Measurements from ENCODE around the gene MRPS6.

MRPS6 gene

GRCh38 chr21:34065027-34065426 is 8.4 kb upstream of the MRPS6 start:
- DNase-seq (ENCODE audit: low read depth in 3 of 3, low spot score in 1 of 3) = no peak

- no peak for DNase-seq (ENCODE audit: low read depth in 3 of 3, low spot score in 1 of 3)
These were observed 1.7 kb upstream of the MRPS6 start for GRCh38 chr21:34071683-34072082.

GRCh38 chr21:34072145-34073031 is 990 bp upstream of the MRPS6 start:
- peak in 1 of 3 donors; percentile 12 for DNase-seq (ENCODE audit: low read depth in 3 of 3, low spot score in 1 of 3)

GRCh38 chr21:34073749-34074282 is 438 bp downstream of the MRPS6 start:
- DNase-seq (ENCODE audit: low read depth in 3 of 3, low spot score in 1 of 3) = peak in 2 of 3 donors; percentile 27

- no peak for DNase-seq (ENCODE audit: low read depth in 3 of 3, low spot score in 1 of 3)
These were observed 1.1 kb downstream of the MRPS6 start for GRCh38 chr21:34074283-34075090.

- no peak for DNase-seq (ENCODE audit: low read depth in 3 of 3, low spot score in 1 of 3)
These were observed 1.7 kb downstream of the MRPS6 start for GRCh38 chr21:34075091-34075425.

- DNase-seq (ENCODE audit: low read depth in 3 of 3, low spot score in 1 of 3) = no peak
These were observed 2.6 kb downstream of the MRPS6 start for GRCh38 chr21:34075760-34076660.

- no peak for DNase-seq (ENCODE audit: low read depth in 3 of 3, low spot score in 1 of 3)
These were observed 3.5 kb downstream of the MRPS6 start for GRCh38 chr21:34076835-34077234.

GRCh38 chr21:34077888-34078287 is 4.5 kb downstream of the MRPS6 start:
- no peak for DNase-seq (ENCODE audit: low read depth in 3 of 3, low spot score in 1 of 3)

GRCh38 chr21:34078915-34079314 is 5.5 kb downstream of the MRPS6 start:
- DNase-seq (ENCODE audit: low read depth in 3 of 3, low spot score in 1 of 3) = no peak

GRCh38 chr21:34080710-34081109 is 7.3 kb downstream of the MRPS6 start:
- DNase-seq (ENCODE audit: low read depth in 3 of 3, low spot score in 1 of 3) = no peak

- no peak for DNase-seq (ENCODE audit: low read depth in 3 of 3, low spot score in 1 of 3)
These were observed 9.4 kb downstream of the MRPS6 start for GRCh38 chr21:34082769-34083168.

- DNase-seq (ENCODE audit: low read depth in 3 of 3, low spot score in 1 of 3) = no peak
These were observed 10.0 kb downstream of the MRPS6 start for GRCh38 chr21:34083357-34083756.

GRCh38 chr21:34085129-34085528 is 11.8 kb downstream of the MRPS6 start:
- no peak for DNase-seq (ENCODE audit: low read depth in 3 of 3, low spot score in 1 of 3)

GRCh38 chr21:34086887-34087306 is 13.5 kb downstream of the MRPS6 start:
- DNase-seq (ENCODE audit: low read depth in 3 of 3, low spot score in 1 of 3) = no peak

- DNase-seq (ENCODE audit: low read depth in 3 of 3, low spot score in 1 of 3) = no peak
These were observed 15.4 kb downstream of the MRPS6 start for GRCh38 chr21:34088752-34089151.

- no peak for DNase-seq (ENCODE audit: low read depth in 3 of 3, low spot score in 1 of 3)
These were observed 17.7 kb downstream of the MRPS6 start for GRCh38 chr21:34091032-34091431.

GRCh38 chr21:34091607-34092006 is 18.2 kb downstream of the MRPS6 start:
- no peak for DNase-seq (ENCODE audit: low read depth in 3 of 3, low spot score in 1 of 3)

- no peak for DNase-seq (ENCODE audit: low read depth in 3 of 3, low spot score in 1 of 3)
These were observed 19.0 kb downstream of the MRPS6 start for GRCh38 chr21:34092262-34092921.

- DNase-seq (ENCODE audit: low read depth in 3 of 3, low spot score in 1 of 3) = no peak
These were observed 19.7 kb downstream of the MRPS6 start for GRCh38 chr21:34093083-34093482.

Data from stimulated activated CD4-positive, alpha-beta T cell treated with anti-CD3 and anti-CD28 coated beads, TNF-alpha, amount 100 ng/mL, for 1 hour (primary cell).